SK-N-MC (cell line): ENCODE results near the gene DTNBP1.

Experiments
- EZH2 ChIP-seq: fragments of 200-600 bp; sonication (generic); IDR thresholded peaks from one replicate; pipeline ENCODE4 v1.6.1; 2017; ENCODE audit warnings: antibody characterized with exemption
- FOXP2 ChIP-seq: optimal IDR thresholded peaks from 2 replicates; pipeline ENCODE3; 2011; ENCODE audit warnings: mild to moderate bottlenecking, moderate library complexity; ENCODE audit not compliant: insufficient read depth; ENCODE audit errors: extremely low read length, control extremely low read depth
- POLR2AphosphoS5 ChIP-seq: IDR thresholded peaks from 2 replicates; pipeline ENCODE4 v1.6.1; 2012; ENCODE audit warnings: mild to moderate bottlenecking, low read depth, low read length, borderline replicate concordance

- TF ChIP-seq POLR2AphosphoS5 (no peak), EZH2 (no peak), FOXP2 (no peak)
Measured at GRCh38 chr6:15483060-15483459, 179.8 kb downstream of the DTNBP1 start.
